SK-N-SH treated with all-trans-retinoic acid at 6 μM for 48 hours (cell line): ENCODE results near the gene GGA2.

Source experiments
- ATAC-seq: fragments of 200-7000 bp; cut with Tn5 transposase; 3 replicates; pipeline ENCODE4 v1.9.1; 2020; ENCODE audit warnings: mild to moderate bottlenecking, moderate library complexity
- ARNTL ChIP-seq: fragments of 450-650 bp; formaldehyde crosslinking; IDR thresholded peaks from 2 replicates; pipeline ENCODE4 v1.5.0; 2020; ENCODE audit warnings: low read depth, mild to moderate bottlenecking, moderate library complexity, borderline replicate concordance
- BACH2 ChIP-seq: fragments of 250-450 bp; sonication (Bioruptor Pico); IDR thresholded peaks from 2 replicates; pipeline ENCODE4 v1.9.0; 2021; ENCODE audit warnings: mild to moderate bottlenecking, borderline replicate concordance
- CREB5 ChIP-seq: fragments of 250-450 bp; sonication (Bioruptor Pico); IDR thresholded peaks from 2 replicates; pipeline ENCODE4 v1.5.1; 2020; ENCODE audit warnings: low read depth, mild to moderate bottlenecking, moderate library complexity
- CSDC2 ChIP-seq: fragments of 250-450 bp; sonication (Bioruptor Pico); IDR thresholded peaks from 2 replicates; pipeline ENCODE4 v1.5.0; 2020; ENCODE audit warnings: mild to moderate bottlenecking, moderate library complexity
- CSRNP3 ChIP-seq: fragments of 250-450 bp; sonication (Bioruptor Pico); IDR thresholded peaks from 2 replicates; pipeline ENCODE4 v1.5.1; 2021; ENCODE audit warnings: mild to moderate bottlenecking, moderate library complexity
- ESRRG ChIP-seq: fragments of 250-450 bp; sonication (Bioruptor Pico); IDR thresholded peaks from 2 replicates; pipeline ENCODE4 v1.6.1; 2021; ENCODE audit warnings: mild to moderate bottlenecking
- GLIS3 ChIP-seq: fragments of 250-450 bp; sonication (Bioruptor Pico); IDR thresholded peaks from 2 replicates; pipeline ENCODE4 v1.5.0; 2020; ENCODE audit warnings: mild to moderate bottlenecking, moderate library complexity
- ISL1 ChIP-seq: fragments of 250-450 bp; sonication (Bioruptor Pico); IDR thresholded peaks from 2 replicates; pipeline ENCODE4 v2.1.2; 2022; ENCODE audit warnings: mild to moderate bottlenecking, moderate library complexity
- OSR1 ChIP-seq: fragments of 250-450 bp; sonication (Bioruptor Pico); IDR thresholded peaks from 2 replicates; pipeline ENCODE4 v1.8.0; 2022; ENCODE audit warnings: moderate library complexity, mild to moderate bottlenecking, inconsistent platforms
- PATZ1 ChIP-seq: fragments of 250-450 bp; sonication (Bioruptor Pico); IDR thresholded peaks from 2 replicates; pipeline ENCODE4 v1.8.0; 2020; ENCODE audit warnings: mild to moderate bottlenecking, moderate library complexity, borderline replicate concordance
- POU6F1 ChIP-seq: fragments of 250-450 bp; sonication (Bioruptor Pico); IDR thresholded peaks from 2 replicates; pipeline ENCODE4 v1.8.0; 2021; ENCODE audit warnings: low read depth, mild to moderate bottlenecking, moderate library complexity, borderline replicate concordance
- RARB ChIP-seq: fragments of 250-450 bp; sonication (Bioruptor Pico); IDR thresholded peaks from 2 replicates; pipeline ENCODE4 v1.8.0; 2021; ENCODE audit warnings: mild to moderate bottlenecking, moderate library complexity
- SNAI2 ChIP-seq: fragments of 250-450 bp; sonication (Bioruptor Pico); IDR thresholded peaks from 2 replicates; pipeline ENCODE4 v1.5.0; 2020; ENCODE audit warnings: mild to moderate bottlenecking, moderate library complexity
- TCF4 ChIP-seq: fragments of 250-450 bp; sonication (Bioruptor Pico); IDR thresholded peaks from 2 replicates; pipeline ENCODE4 v1.8.0; 2021; ENCODE audit warnings: mild to moderate bottlenecking, moderate library complexity, borderline replicate concordance
- TOX ChIP-seq: fragments of 250-450 bp; sonication (Bioruptor Pico); IDR thresholded peaks from 2 replicates; pipeline ENCODE4 v1.8.0; 2021; ENCODE audit warnings: mild to moderate bottlenecking, moderate library complexity, borderline replicate concordance
- TSHZ2 ChIP-seq: fragments of 250-450 bp; sonication (Bioruptor Pico); IDR thresholded peaks from 2 replicates; pipeline ENCODE4 v1.5.0; 2020; ENCODE audit warnings: mild to moderate bottlenecking, moderate library complexity
- ZC3H10 ChIP-seq: fragments of 250-450 bp; sonication (Bioruptor Pico); IDR thresholded peaks from 2 replicates; pipeline ENCODE4 v1.5.1; 2021; ENCODE audit warnings: mild to moderate bottlenecking, moderate library complexity
- ZFP3 ChIP-seq: fragments of 250-450 bp; sonication (Bioruptor Pico); IDR thresholded peaks from 2 replicates; pipeline ENCODE4 v1.5.0; 2020; ENCODE audit warnings: mild to moderate bottlenecking, moderate library complexity
- ZFP30 ChIP-seq: fragments of 450-650 bp; formaldehyde crosslinking; IDR thresholded peaks from 2 replicates; pipeline ENCODE4 v1.5.0; 2022; ENCODE audit warnings: mild to moderate bottlenecking, moderate library complexity
- ZNF565 ChIP-seq: fragments of 450-650 bp; formaldehyde crosslinking; conservative IDR thresholded peaks from 2 replicates; pipeline ENCODE4 v1.5.0; 2020; ENCODE audit warnings: low read depth, mild to moderate bottlenecking, moderate library complexity
- ZNF70 ChIP-seq: fragments of 450-650 bp; formaldehyde crosslinking; IDR thresholded peaks from 2 replicates; pipeline ENCODE4 v1.5.0; 2020; ENCODE audit warnings: mild to moderate bottlenecking, moderate library complexity
- ZNF8 ChIP-seq: fragments of 450-650 bp; formaldehyde crosslinking; IDR thresholded peaks from 2 replicates; pipeline ENCODE4 v1.5.0; 2020; ENCODE audit warnings: mild to moderate bottlenecking, moderate library complexity

GGA2 gene

GRCh38 chr16:23469814-23470213 lies 40.5 kb downstream of the GGA2 start:
- TF ChIP-seq ZFP30 (CRISPR knock-in tag) (no peak), BACH2 (CRISPR knock-in tag) (no peak), ZC3H10 (CRISPR knock-in tag) (no peak), POU6F1 (no peak), ZNF565 (CRISPR knock-in tag) (no peak), ISL1 (no peak)
- ATAC-seq = peak; percentile 63

DNA sequence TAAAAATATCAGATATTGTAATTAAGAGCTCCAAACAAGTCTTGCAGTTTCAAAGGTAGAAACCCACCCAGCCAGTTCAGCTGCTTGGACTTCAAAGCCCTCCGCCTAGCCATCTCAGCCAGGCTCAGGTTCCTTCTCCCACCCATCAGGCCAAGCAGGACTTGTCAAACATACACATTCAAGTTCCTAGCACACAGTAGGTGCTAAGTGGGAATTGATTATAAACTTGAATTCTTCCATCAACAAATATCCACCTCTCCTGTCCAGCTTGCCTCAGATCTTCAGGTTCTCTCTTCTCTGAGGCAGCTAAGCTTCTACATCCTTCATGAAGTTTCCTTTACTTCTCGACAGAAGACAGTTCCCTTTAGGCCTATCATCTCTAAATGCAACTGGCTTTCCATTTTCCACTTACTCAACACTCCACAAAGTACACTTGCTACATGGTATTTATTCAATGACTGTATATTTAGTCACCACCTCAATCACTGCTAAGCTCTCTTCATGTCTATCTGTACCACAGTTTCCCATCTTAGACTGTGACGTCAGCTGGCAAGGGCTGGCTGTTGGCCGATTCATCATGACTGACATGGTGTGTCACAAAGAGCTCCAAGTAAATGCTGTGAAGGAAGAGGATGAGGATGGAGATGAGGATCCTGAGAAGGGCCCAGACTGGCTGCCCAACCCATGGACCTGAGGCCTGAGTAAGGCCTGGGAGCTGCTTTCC lies 44.0 kb downstream of the GGA2 start:
- TF ChIP-seq CSRNP3 (CRISPR knock-in tag) = no peak
- no peak for TF ChIP-seq ZFP30 (CRISPR knock-in tag)
- TF ChIP-seq CREB5 (CRISPR knock-in tag) = no peak
- TF ChIP-seq BACH2 (CRISPR knock-in tag) = no peak
- no peak for TF ChIP-seq ZNF8 (CRISPR knock-in tag)
- TF ChIP-seq ARNTL (CRISPR knock-in tag) = no peak
- no peak for TF ChIP-seq TCF4
- no peak for TF ChIP-seq RARB
- TF ChIP-seq ZNF565 (CRISPR knock-in tag) = no peak
- TF ChIP-seq ZC3H10 (CRISPR knock-in tag) = no peak
- TF ChIP-seq ISL1 = no peak
- TF ChIP-seq SNAI2 = no peak
- TF ChIP-seq POU6F1 = no peak
- no peak for ATAC-seq

DNA sequence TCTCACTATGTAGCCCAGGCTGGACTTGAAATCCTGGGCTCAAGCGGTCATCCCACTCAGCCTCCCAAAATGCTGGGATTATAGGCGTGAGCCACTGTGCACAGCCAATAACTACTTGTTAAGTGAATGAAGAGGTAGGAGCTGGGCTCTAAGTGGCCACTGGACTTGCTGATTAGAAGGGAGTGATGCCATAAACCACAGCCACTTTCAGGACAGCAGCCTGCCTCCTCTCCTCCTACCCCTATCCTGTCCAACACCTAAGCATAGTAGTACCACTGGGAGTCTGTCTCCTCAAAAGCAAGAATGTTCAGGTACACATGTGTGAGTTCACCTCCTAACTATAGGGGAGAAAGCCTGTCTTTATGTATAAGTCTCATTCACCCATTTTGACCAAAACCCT lies 45.1 kb downstream of the GGA2 start:
- ATAC-seq = no peak
- TF ChIP-seq CSDC2 (CRISPR knock-in tag) (no peak), TSHZ2 (CRISPR knock-in tag) (no peak), ZNF70 (CRISPR knock-in tag) (no peak), ZC3H10 (CRISPR knock-in tag) (no peak), CSRNP3 (CRISPR knock-in tag) (no peak), TOX (CRISPR knock-in tag) (no peak), TCF4 (no peak), ARNTL (CRISPR knock-in tag) (no peak), ISL1 (no peak), POU6F1 (no peak), ZFP3 (CRISPR knock-in tag) (no peak), OSR1 (CRISPR knock-in tag) (no peak), SNAI2 (no peak), BACH2 (CRISPR knock-in tag) (no peak), ESRRG (no peak), RARB (no peak), GLIS3 (CRISPR knock-in tag) (no peak), ZNF565 (CRISPR knock-in tag) (no peak), PATZ1 (CRISPR knock-in tag) (no peak)
